Ovary (tissue), 3 donors: ENCODE measurements around the gene FER.
"Not testable (repeated sequence)": the region's sequence is repeated elsewhere in the genome, so short reads cannot be mapped to it uniquely, and the experiment has no call there.

Experiments used
- POLR2A ChIP-seq: fragments of 450-650 bp; IDR thresholded peaks from one replicate; pipeline ENCODE4 v1.6.1; 2017; ENCODE audit warnings: antibody characterized with exemption, mild to moderate bottlenecking, moderate library complexity
- TF ChIP-seq, protein P1 (sequence below), 3 donors: fragments of 450-650 bp in 2 of 3; fragments of 200-600 bp in 1 of 3; IDR thresholded peaks; one replicate each; pipeline versions ENCODE4 v1.5.1 to v1.8.0; 2016 to 2022; ENCODE audit warnings: antibody characterized with exemption in 3 of 3, mild to moderate bottlenecking in 1 of 3
- donor health status: DM: no; HTN: no; CAD: no.

DNA sequence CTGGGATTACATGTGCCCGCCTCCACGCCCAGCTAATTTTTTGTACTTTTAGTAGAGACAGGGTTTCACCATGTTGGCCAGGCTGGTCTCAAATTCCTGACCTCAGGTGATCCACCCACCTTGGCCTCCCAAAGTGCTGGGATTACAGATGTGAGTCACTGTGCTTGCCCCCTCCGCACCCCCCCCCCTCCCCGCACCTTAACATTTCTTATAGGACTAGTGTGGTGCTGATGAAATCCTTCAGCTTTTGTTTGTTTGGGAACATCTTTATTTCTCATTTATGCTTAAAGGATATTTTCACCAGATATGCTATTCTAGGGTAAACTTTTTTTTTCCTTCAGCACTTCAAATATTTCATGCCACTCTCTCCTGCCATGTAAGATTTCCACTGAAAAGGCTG, 46.7 kb downstream of the FER start:
- not testable (repeated sequence) for TF ChIP-seq POLR2A
- TF ChIP-seq, protein P1, sequence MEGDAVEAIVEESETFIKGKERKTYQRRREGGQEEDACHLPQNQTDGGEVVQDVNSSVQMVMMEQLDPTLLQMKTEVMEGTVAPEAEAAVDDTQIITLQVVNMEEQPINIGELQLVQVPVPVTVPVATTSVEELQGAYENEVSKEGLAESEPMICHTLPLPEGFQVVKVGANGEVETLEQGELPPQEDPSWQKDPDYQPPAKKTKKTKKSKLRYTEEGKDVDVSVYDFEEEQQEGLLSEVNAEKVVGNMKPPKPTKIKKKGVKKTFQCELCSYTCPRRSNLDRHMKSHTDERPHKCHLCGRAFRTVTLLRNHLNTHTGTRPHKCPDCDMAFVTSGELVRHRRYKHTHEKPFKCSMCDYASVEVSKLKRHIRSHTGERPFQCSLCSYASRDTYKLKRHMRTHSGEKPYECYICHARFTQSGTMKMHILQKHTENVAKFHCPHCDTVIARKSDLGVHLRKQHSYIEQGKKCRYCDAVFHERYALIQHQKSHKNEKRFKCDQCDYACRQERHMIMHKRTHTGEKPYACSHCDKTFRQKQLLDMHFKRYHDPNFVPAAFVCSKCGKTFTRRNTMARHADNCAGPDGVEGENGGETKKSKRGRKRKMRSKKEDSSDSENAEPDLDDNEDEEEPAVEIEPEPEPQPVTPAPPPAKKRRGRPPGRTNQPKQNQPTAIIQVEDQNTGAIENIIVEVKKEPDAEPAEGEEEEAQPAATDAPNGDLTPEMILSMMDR (IDR thresholded peaks at IDR 0.05): not testable (repeated sequence)
